ENCODE data around the gene KIF18B. TPM values are rescaled to one million over a fixed set of nuclear protein-coding genes. Genes with fewer than 3 reads are reported as not detected.

The KIF18B gene
- total RNA-seq, 2 experiments from 2014 or later, result 107 to 109 TPM

GRCh38 chr17:44917456-44917855 is 30.1 kb downstream of the KIF18B start:
- CTCF ChIA-PET, result interaction anchor here (1.6 kb wide), 2 partner anchors 8 to 218 kb away, joined by 4 to 7 read pairs; partner anchors contain the start of gene ACBD4
- no peaks in the 10 kb centered on the region for H3K36me3 Mint-ChIP-seq (ENCODE audit: low read depth)
- H3K4me3 Mint-ChIP-seq, result no peak overlapping the region
- POLR2A ChIA-PET, result no interaction called here
- H3K4me1 Mint-ChIP-seq, result peaks cover 5% of the 10 kb centered on the region
- H3K27me3 Mint-ChIP-seq, result peaks cover 32% of the 10 kb centered on the region
- no peak overlapping the region for H3K27ac Mint-ChIP-seq
- no peaks in the 10 kb centered on the region for H3K9me3 Mint-ChIP-seq
- no peak for DNase-seq

- POLR2A ChIA-PET, result no interaction called here
Measured at GRCh38 chr17:44916781-44917241, 30.8 kb downstream of the KIF18B start.

GRCh38 chr17:44915862-44916780 is 31.5 kb downstream of the KIF18B start:
- CTCF ChIA-PET, result interaction anchor here (0.6 kb wide), 1 partner anchor 35 kb away, joined by 5 read pairs; no protein-coding TSS in a partner anchor
- DNase-seq, result no peak
- Mint-ChIP-seq H3K4me3 (no peak overlapping the region), H3K4me1 (peaks cover 8% of the 10 kb centered on the region), H3K36me3 (ENCODE audit: low read depth) (no peaks in the 10 kb centered on the region), H3K27me3 (peaks cover 35% of the 10 kb centered on the region), H3K27ac (no peak overlapping the region), H3K9me3 (no peaks in the 10 kb centered on the region)
- POLR2A ChIA-PET, result no interaction called here

More at GRCh38 chr17:44916781-44917241, 30.8 kb downstream of the KIF18B start:
- Mint-ChIP-seq H3K9me3 (no peaks in the 10 kb centered on the region), H3K27ac (no peak overlapping the region), H3K27me3 (peaks cover 36% of the 10 kb centered on the region), H3K4me1 (peaks cover 7% of the 10 kb centered on the region), H3K4me3 (no peak overlapping the region), H3K36me3 (ENCODE audit: low read depth) (no peaks in the 10 kb centered on the region)
- no peak for DNase-seq
- CTCF ChIA-PET, result interaction anchor here (0.6 to 1.6 kb wide), 2 partner anchors 34 to 218 kb away, joined by 5 to 7 read pairs; partner anchors contain the start of gene ACBD4

- no peaks in the 10 kb centered on the region for H3K9me3 Mint-ChIP-seq
- no peak within 1 kb of the TSS for H3K27ac Mint-ChIP-seq
- H3K4me1 Mint-ChIP-seq, result peaks cover 15% of the 10 kb centered on the region
- no peaks in the 10 kb centered on the region for H3K36me3 Mint-ChIP-seq (ENCODE audit: low read depth)
- H3K27me3 Mint-ChIP-seq, result peaks cover 36% of the 10 kb centered on the region
- ChIA-PET POLR2A (no interaction called here), CTCF (interaction anchor here (0.6 kb wide), 1 partner anchor 170 kb away, joined by 3 read pairs; no protein-coding TSS in a partner anchor)
- no peak for DNase-seq
- H3K4me3 Mint-ChIP-seq, result no peak within 1 kb of the TSS
Measured at GRCh38 chr17:44915321-44915726, 32.2 kb downstream of the KIF18B start, which contains the start of gene GFAP. Gene GFAP (minus strand): TSS chr17:44915500. CDS start chr17:44915486, 14 bp downstream.

- peaks cover 35% of the 10 kb centered on the region for H3K27me3 Mint-ChIP-seq
- no peak for DNase-seq
- no peak overlapping the region for H3K27ac Mint-ChIP-seq
- POLR2A ChIA-PET, result no interaction called here
- H3K36me3 Mint-ChIP-seq (ENCODE audit: low read depth), result no peaks in the 10 kb centered on the region
- no peaks in the 10 kb centered on the region for H3K9me3 Mint-ChIP-seq
- H3K4me3 Mint-ChIP-seq, result no peak overlapping the region
- H3K4me1 Mint-ChIP-seq, result peaks cover 15% of the 10 kb centered on the region
- CTCF ChIA-PET, result interaction anchor here (0.6 kb wide), 1 partner anchor 171 kb away, joined by 3 read pairs; no protein-coding TSS in a partner anchor
Measured at GRCh38 chr17:44914698-44915271, 32.8 kb downstream of the KIF18B start.

- H3K27ac Mint-ChIP-seq, result no peak overlapping the region
- ChIA-PET CTCF (interaction anchor here (1.9 kb wide), 1 partner anchor 11 kb away, joined by 5 read pairs; a partner anchor contains a TSS), POLR2A (no interaction called here)
- no peak for DNase-seq
- peaks cover 35% of the 10 kb centered on the region for H3K27me3 Mint-ChIP-seq
- H3K4me3 Mint-ChIP-seq, result no peak overlapping the region
- no peaks in the 10 kb centered on the region for H3K36me3 Mint-ChIP-seq (ENCODE audit: low read depth)
- no peaks in the 10 kb centered on the region for H3K9me3 Mint-ChIP-seq
- H3K4me1 Mint-ChIP-seq, result peaks cover 15% of the 10 kb centered on the region
Measured at GRCh38 chr17:44914148-44914547, 33.4 kb downstream of the KIF18B start.

- H3K27me3 Mint-ChIP-seq, result peaks cover 33% of the 10 kb centered on the region
- H3K4me3 Mint-ChIP-seq, result no peak overlapping the region
- no peak overlapping the region for H3K27ac Mint-ChIP-seq
- ChIA-PET CTCF (interaction anchor here (1.9 kb wide), 1 partner anchor 11 kb away, joined by 5 read pairs; a partner anchor contains a TSS), POLR2A (no interaction called here)
- H3K4me1 Mint-ChIP-seq, result peaks cover 15% of the 10 kb centered on the region
- no peaks in the 10 kb centered on the region for H3K36me3 Mint-ChIP-seq (ENCODE audit: low read depth)
- no peaks in the 10 kb centered on the region for H3K9me3 Mint-ChIP-seq
- no peak for DNase-seq
Measured at GRCh38 chr17:44913676-44914075, 33.9 kb downstream of the KIF18B start.

- H3K36me3 Mint-ChIP-seq (ENCODE audit: low read depth), result no peaks in the 10 kb centered on the region
- POLR2A ChIA-PET, result no interaction called here
Measured at GRCh38 chr17:44912763-44913544, 34.6 kb downstream of the KIF18B start.

GRCh38 chr17:44911133-44912001 is 36.2 kb downstream of the KIF18B start:
- CTCF ChIA-PET, result interaction anchor here (0.6 to 1.8 kb wide), 10 partner anchors 9 to 224 kb away, joined by 3 to 5 read pairs (median 4); partner anchors contain the start of genes ACBD4 and C1QL1
- H3K36me3 Mint-ChIP-seq (ENCODE audit: low read depth), result no peaks in the 10 kb centered on the region
- POLR2A ChIA-PET, result no interaction called here
- peaks cover 15% of the 10 kb centered on the region for H3K4me1 Mint-ChIP-seq
- no peaks in the 10 kb centered on the region for H3K9me3 Mint-ChIP-seq
- no peak overlapping the region for H3K27ac Mint-ChIP-seq
- peak; percentile 53 for DNase-seq
- H3K4me3 Mint-ChIP-seq, result no peak overlapping the region
- H3K27me3 Mint-ChIP-seq, result peaks cover 33% of the 10 kb centered on the region

More at GRCh38 chr17:44912763-44913544, 34.6 kb downstream of the KIF18B start:
- DNase-seq, result no peak
- no peak overlapping the region for H3K27ac Mint-ChIP-seq
- no peak overlapping the region for H3K4me3 Mint-ChIP-seq
- H3K4me1 Mint-ChIP-seq, result peaks cover 15% of the 10 kb centered on the region
- CTCF ChIA-PET, result interaction anchor here (0.6 to 1.9 kb wide), 3 partner anchors 9 to 201 kb away, joined by 3 to 5 read pairs (median 4); a partner anchor contains a TSS
- H3K27me3 Mint-ChIP-seq, result peaks cover 33% of the 10 kb centered on the region
- H3K9me3 Mint-ChIP-seq, result no peaks in the 10 kb centered on the region

GRCh38 chr17:44910231-44911106 is 37.1 kb downstream of the KIF18B start:
- DNase-seq, result no peak
- H3K9me3 Mint-ChIP-seq, result no peaks in the 10 kb centered on the region
- CTCF ChIA-PET, result interaction anchor here (0.6 to 1.8 kb wide), 16 partner anchors 8 to 225 kb away, joined by 3 to 8 read pairs (median 4); partner anchors contain the start of genes ACBD4, C1QL1 and EFTUD2
- peaks cover 33% of the 10 kb centered on the region for H3K27me3 Mint-ChIP-seq
- no peaks in the 10 kb centered on the region for H3K36me3 Mint-ChIP-seq (ENCODE audit: low read depth)
- H3K27ac Mint-ChIP-seq, result no peak overlapping the region
- H3K4me1 Mint-ChIP-seq, result peaks cover 15% of the 10 kb centered on the region
- no peak overlapping the region for H3K4me3 Mint-ChIP-seq
- POLR2A ChIA-PET, result interaction anchor here (0.5 kb wide), 1 partner anchor 139 kb away, joined by 7 read pairs; no protein-coding TSS in a partner anchor

Measured in activated CD4-positive, alpha-beta T cell treated with anti-CD3 and anti-CD28 coated beads, Interleukin-2, amount 10 ng/mL, durations not matched to agents 7 days and 5 days (primary cell).